Stimulated activated naive B cell treated with anti-CD40 and anti-IgM and Interleukin-4, amounts not matched to agents 10 μg/mL and 1 μg/mL and 100 μg/mL, for 72 hours (primary cell): Measurements from ENCODE around the gene RHOF.
A peak's percentile ranks its signal among the peaks of the same experiment; 100 is the strongest.
"Not testable (repeated sequence)": the region's sequence is repeated elsewhere in the genome, so short reads cannot be mapped to it uniquely, and the experiment has no call there.

ENCODE experiments used
- ATAC-seq, 2 donors: fragments of 150-1000 bp; cut with Tn5 transposase; replicated peaks; 2 replicates each; pipeline ENCODE4 v1.10.0; 2021; ENCODE audit warnings: moderate library complexity in 1 of 2
- DNase-seq: peaks from one replicate; pipeline ENCODE4 v3.0.0; 2021
- H3K27ac Mint-ChIP-seq: one replicate; pipeline ENCODE4 v1.8.0; 2022; ENCODE audit warnings: mild to moderate bottlenecking, mixed read lengths
- H3K27me3 Mint-ChIP-seq, 2 donors: one replicate each; pipeline ENCODE4 v1.8.0; 2022; ENCODE audit warnings: mixed read lengths in 2 of 2
- H3K36me3 Mint-ChIP-seq, 2 donors: one replicate each; pipeline ENCODE4 v1.8.0; 2022; ENCODE audit warnings: mixed read lengths in 2 of 2, mild to moderate bottlenecking in 1 of 2
- H3K4me1 Mint-ChIP-seq, 2 donors: one replicate each; pipeline ENCODE4 v1.8.0; 2022; ENCODE audit warnings: mixed read lengths in 2 of 2, mild to moderate bottlenecking in 1 of 2
- H3K4me3 Mint-ChIP-seq, 2 donors: one replicate each; pipeline ENCODE4 v1.8.0; 2022; ENCODE audit warnings: mild to moderate bottlenecking in 2 of 2, mixed read lengths in 2 of 2, moderate library complexity in 1 of 2
- H3K9me3 Mint-ChIP-seq, 2 donors: one replicate each; pipeline ENCODE4 v1.8.0; 2022; ENCODE audit warnings: mixed read lengths in 2 of 2, mild to moderate bottlenecking in 1 of 2

The RHOF gene

DNA sequence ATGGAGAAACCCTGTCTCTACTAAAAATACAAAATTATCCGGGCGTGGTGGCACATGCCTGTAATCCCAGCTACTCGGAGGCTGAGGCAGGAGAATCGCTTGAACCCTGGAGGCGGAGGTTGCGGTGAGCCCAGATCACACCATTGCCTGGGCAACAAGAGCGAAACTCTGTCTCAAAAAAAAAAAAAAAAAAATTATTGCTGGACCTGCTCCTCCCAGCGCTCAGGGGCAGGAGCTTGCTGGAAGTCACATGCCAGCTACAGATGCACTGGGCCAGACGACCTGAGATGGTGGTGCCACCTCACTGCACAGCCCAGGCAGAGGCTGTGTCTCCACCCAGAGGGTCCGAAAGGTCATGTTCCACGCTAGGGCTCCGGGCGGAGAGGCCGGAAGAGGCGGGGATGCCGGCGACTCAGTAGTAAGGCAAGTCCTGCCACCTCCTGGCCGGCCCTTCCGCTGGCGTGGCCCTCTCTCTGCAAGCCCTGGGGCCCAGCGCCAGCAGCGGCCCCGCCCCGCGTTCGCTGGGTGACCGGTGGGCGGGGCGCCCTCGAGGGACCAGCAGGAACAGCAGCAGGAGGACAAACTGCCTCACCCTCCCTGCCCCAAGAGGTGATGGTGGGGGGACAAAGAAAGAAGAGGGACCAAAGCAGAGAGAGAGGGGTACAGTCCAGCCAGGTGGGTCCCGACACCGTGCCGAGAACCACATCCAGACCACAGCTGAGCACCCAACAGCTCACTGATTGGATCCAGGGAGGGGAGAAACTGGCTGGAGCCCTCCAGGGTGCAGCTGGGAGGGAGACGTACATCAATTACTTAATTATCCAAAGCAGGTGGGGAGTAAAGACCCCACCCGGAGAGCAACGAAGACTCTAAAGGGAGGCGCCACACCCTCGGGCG lies 3.6 kb upstream of the RHOF start:
- no peak for ATAC-seq
- peak overlapping the region; percentile 7 for H3K27ac Mint-ChIP-seq
- H3K27me3 Mint-ChIP-seq, result no peaks in the 10 kb centered on the region
- peaks cover 41 to 65% of the 10 kb centered on the region in 2 donors for H3K4me1 Mint-ChIP-seq
- no peak for DNase-seq
- peaks cover 28 to 45% of the 10 kb centered on the region in 2 donors for H3K36me3 Mint-ChIP-seq
- no peaks in the 10 kb centered on the region for H3K9me3 Mint-ChIP-seq
- peak overlapping the region in 1 of 2 donors; percentile 10 for H3K4me3 Mint-ChIP-seq

- Mint-ChIP-seq H3K4me3 (peak overlapping the region; percentile 90 to 96), H3K27ac (peak overlapping the region; percentile 98), H3K36me3 (peaks cover 29 to 50% of the 10 kb centered on the region in 2 donors), H3K27me3 (no peaks in the 10 kb centered on the region), H3K9me3 (no peaks in the 10 kb centered on the region), H3K4me1 (peaks cover 44 to 72% of the 10 kb centered on the region in 2 donors)
- DNase-seq (peak; percentile 72), ATAC-seq (peak; percentile 15 to 19)
Observed at GRCh38 chr12:121795034-121795968, 1.8 kb upstream of the RHOF start.

- peak; percentile 15 to 17 for ATAC-seq
- peaks cover 32 to 57% of the 10 kb centered on the region in 2 donors for H3K36me3 Mint-ChIP-seq
- peak overlapping the region; percentile 90 to 96 for H3K4me3 Mint-ChIP-seq
- H3K4me1 Mint-ChIP-seq, result peaks cover 50 to 79% of the 10 kb centered on the region in 2 donors
- no peaks in the 10 kb centered on the region for H3K9me3 Mint-ChIP-seq
- no peak for DNase-seq
- H3K27ac Mint-ChIP-seq, result peak overlapping the region; percentile 98
- H3K27me3 Mint-ChIP-seq, result no peaks in the 10 kb centered on the region
Observed at GRCh38 chr12:121794534-121795033, 1.1 kb upstream of the RHOF start.

GRCh38 chr12:121793838-121794533 lies 498 bp upstream of the RHOF start:
- H3K36me3 Mint-ChIP-seq, result peaks cover 33 to 57% of the 10 kb centered on the region in 2 donors
- H3K27me3 Mint-ChIP-seq, result no peaks in the 10 kb centered on the region
- ATAC-seq (peak; percentile 65 to 68), DNase-seq (peak; percentile 97)
- H3K9me3 Mint-ChIP-seq, result no peaks in the 10 kb centered on the region
- H3K4me3 Mint-ChIP-seq, result peak overlapping the region; percentile 90 to 96
- peaks cover 51 to 80% of the 10 kb centered on the region in 2 donors for H3K4me1 Mint-ChIP-seq
- peak overlapping the region; percentile 98 for H3K27ac Mint-ChIP-seq

DNA sequence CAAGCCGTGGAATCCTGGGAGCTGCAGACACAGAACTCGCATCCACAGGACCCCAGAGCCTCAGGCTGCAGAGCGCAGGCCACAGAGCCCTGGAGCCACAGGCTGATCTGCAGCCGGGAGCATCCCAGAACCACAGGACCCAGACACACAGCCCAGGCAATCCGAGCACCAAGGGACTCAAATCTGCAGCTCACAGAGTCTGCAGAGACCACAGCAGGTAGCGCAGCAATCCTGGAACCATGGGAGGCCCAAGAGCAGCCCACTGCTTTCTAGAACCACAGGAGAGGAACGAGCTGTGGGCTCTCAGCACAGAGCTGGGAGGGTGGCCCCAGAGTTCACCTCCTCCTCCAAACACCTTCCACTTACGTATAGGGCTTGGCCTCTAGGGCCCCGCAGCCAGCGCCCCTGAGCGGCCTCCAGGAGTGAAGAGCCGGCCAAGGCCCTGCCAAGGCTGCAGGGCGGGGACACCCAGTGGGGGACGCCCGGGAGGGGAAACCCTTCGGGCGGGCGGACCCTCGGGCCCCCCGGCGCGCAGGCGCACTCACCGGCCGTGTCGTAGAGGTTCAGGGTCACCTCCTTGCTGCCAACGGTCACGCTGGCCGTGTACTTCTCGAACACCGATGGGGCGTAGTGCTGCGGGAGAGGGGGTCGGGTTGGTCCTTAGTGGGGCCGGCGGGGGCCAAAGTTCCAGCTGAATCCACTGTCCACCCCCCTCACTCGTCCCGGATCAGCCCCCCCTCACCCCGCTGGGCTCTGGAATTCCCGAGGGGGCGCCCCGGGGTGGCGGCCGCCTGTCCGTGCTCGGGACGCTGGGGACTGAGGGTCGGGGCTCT lies 665 bp downstream of the RHOF start:
- Mint-ChIP-seq H3K4me3 (peak overlapping the region; percentile 90 to 96), H3K36me3 (peaks cover 36 to 57% of the 10 kb centered on the region in 2 donors), H3K4me1 (peaks cover 53 to 80% of the 10 kb centered on the region in 2 donors), H3K9me3 (no peaks in the 10 kb centered on the region), H3K27me3 (no peaks in the 10 kb centered on the region), H3K27ac (peak overlapping the region; percentile 99)
- peak; percentile 19 to 25 for ATAC-seq
- peak; percentile 78 for DNase-seq

- peak overlapping the region; percentile 99 for H3K27ac Mint-ChIP-seq
- peaks cover 52 to 82% of the 10 kb centered on the region in 2 donors for H3K4me1 Mint-ChIP-seq
- DNase-seq (no peak), ATAC-seq (no peak)
- peaks cover 39 to 59% of the 10 kb centered on the region in 2 donors for H3K36me3 Mint-ChIP-seq
- H3K9me3 Mint-ChIP-seq, result no peaks in the 10 kb centered on the region
- H3K4me3 Mint-ChIP-seq, result peak overlapping the region; percentile 90 to 96
- H3K27me3 Mint-ChIP-seq, result no peaks in the 10 kb centered on the region
Observed at GRCh38 chr12:121791671-121792551, 1.6 kb downstream of the RHOF start.

DNA sequence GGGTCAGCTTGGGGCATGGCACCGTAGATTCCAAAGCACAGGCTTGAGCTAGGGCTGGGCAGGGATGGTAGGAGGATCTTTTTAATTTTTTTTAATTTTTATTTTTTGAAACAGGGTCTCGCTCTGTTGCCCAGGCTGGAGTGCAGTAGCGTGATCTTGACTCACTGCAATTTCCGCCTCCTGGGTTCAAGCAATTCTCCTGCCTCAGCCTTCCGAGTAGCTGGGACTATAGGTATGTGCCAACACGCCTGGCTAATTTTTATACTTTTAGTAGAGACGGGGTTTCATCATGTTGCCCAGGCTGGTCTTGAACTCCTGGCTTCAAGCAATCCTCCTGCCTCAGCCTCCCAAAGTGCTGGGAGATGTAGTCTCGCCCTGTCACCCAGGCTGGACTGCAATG lies 2.7 kb downstream of the RHOF start:
- H3K9me3 Mint-ChIP-seq, DNase-seq, H3K27me3 Mint-ChIP-seq, ATAC-seq: not testable (repeated sequence)
- H3K27ac Mint-ChIP-seq, result peak overlapping the region; percentile 99
- peaks cover 55 to 88% of the 10 kb centered on the region in 2 donors for H3K4me1 Mint-ChIP-seq
- H3K4me3 Mint-ChIP-seq, result peak overlapping the region; percentile 90 to 96
- H3K36me3 Mint-ChIP-seq, result peaks cover 41 to 68% of the 10 kb centered on the region in 2 donors

GRCh38 chr12:121789800-121790728 lies 3.4 kb downstream of the RHOF start:
- ATAC-seq (peak; percentile 63), DNase-seq (peak; percentile 89)
- peak overlapping the region; percentile 90 to 96 for H3K4me3 Mint-ChIP-seq
- no peaks in the 10 kb centered on the region for H3K9me3 Mint-ChIP-seq
- H3K27me3 Mint-ChIP-seq, result no peaks in the 10 kb centered on the region
- H3K27ac Mint-ChIP-seq, result peak overlapping the region; percentile 99
- H3K4me1 Mint-ChIP-seq, result peaks cover 52 to 88% of the 10 kb centered on the region in 2 donors
- H3K36me3 Mint-ChIP-seq, result peaks cover 43 to 65% of the 10 kb centered on the region in 2 donors

DNA sequence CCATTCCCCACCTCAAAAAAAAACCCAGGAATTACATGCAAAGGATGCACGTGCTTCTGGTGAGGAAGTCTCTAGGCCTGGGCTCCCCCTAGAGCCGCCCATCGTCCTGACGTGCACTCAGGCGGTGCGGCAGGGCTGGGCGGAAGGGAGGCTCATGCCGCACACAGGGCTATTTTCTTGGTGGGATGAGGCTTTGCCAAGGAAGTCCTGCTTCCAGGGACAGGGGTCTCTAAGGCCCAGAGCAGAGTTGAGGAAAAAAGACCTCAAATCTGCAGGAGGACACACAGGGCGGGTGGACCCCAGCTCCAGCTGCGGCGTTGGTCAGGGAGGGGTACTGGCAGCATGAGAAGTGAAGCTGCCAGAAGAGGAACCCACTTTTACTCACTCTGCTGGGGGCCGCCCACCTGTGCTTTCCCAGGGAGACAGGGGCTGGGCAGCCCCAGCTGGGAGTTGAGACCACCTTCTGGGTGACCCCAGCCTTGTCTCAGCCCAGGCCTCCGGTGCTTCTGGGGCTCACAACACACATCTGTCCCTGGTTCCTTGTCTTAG lies 4.2 kb downstream of the RHOF start:
- no peaks in the 10 kb centered on the region for H3K9me3 Mint-ChIP-seq
- ATAC-seq, result peak; percentile 16 to 23

DNA sequence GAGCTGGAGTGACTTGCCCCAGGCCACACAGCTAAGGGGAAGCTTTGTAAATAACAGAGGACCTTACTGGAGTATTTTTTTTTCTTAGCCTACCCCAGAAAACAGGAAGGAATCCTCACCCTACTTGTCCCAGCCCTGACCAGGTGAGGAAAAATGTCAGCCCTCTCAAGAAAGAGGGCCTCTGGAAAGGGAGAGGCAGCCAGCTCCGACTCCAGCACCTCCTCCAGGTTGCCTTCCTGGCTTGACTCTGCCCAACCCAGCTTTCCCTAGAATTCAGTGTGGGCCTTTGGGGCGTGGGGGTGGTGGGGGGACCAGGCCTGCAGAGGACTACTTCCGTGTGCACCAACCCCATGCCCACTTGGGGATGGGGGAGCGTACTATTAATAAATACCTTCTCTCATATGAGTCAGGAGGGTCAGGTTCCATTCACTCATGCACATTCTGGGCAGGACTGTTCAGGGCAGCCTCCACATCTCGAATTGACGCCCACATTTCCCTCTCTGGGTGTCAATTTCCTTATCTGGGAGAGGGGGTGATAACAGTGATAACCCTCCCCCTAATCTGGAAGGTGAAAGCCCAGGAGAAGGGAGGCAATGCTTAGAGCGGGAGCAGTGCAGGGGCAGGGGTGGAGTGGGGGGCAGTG lies 5.2 kb downstream of the RHOF start:
- Mint-ChIP-seq H3K4me3 (peak overlapping the region; percentile 90 to 96), H3K27ac (peak overlapping the region; percentile 99), H3K27me3 (no peaks in the 10 kb centered on the region), H3K9me3 (peaks cover 0 to 3% of the 10 kb centered on the region in 2 donors), H3K4me1 (peaks cover 54 to 94% of the 10 kb centered on the region in 2 donors), H3K36me3 (peaks cover 52 to 75% of the 10 kb centered on the region in 2 donors)
- ATAC-seq (peak in 1 of 2 donors; percentile 10), DNase-seq (no peak)

More for the DNA sequence above, 4.2 kb downstream of the RHOF start:
- Mint-ChIP-seq H3K4me1 (peaks cover 51 to 88% of the 10 kb centered on the region in 2 donors), H3K4me3 (peak overlapping the region; percentile 90 to 96), H3K27me3 (no peaks in the 10 kb centered on the region), H3K36me3 (peaks cover 47 to 69% of the 10 kb centered on the region in 2 donors), H3K27ac (peak overlapping the region; percentile 99)
- DNase-seq, result peak; percentile 61
